Testis (tissue), 2 donors: Measurements from ENCODE around the gene AFAP1.

Experiments used
- POLR2A ChIP-seq: fragments of 450-650 bp; IDR thresholded peaks from one replicate; pipeline ENCODE4 v1.6.1; 2017; ENCODE audit warnings: antibody characterized with exemption, mild to moderate bottlenecking, moderate library complexity
- TF ChIP-seq, protein P1 (sequence below), 3 experiments: fragments of 450-650 bp in 2 of 3; fragments of 200-600 bp in 1 of 3; sonication (generic) in 1 of 3; IDR thresholded peaks; one replicate each; pipeline ENCODE4 v1.5.1; 2016 to 2019; ENCODE audit warnings: antibody characterized with exemption in 3 of 3, mild to moderate bottlenecking in 2 of 3, moderate library complexity in 1 of 3

DNA sequence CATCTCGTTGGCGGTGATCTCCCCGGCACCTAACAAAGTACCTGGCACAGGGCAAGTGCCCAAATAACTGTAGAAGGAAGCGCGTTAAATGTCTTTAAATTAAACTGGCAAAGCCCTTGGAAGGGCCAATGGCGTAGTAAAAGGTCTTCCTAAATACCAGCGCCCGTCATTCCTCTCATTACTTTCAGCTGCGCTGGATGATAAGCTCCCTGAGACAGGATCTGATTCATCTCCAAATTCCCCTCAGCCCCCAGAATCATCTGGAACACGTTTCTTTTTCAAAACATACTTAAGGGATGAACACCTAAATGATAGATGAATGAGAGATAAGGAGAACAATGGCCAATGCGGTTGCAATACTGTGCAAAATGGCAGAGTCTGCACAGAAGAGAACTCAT is 95.1 kb downstream of the AFAP1 start:
- TF ChIP-seq, protein P1, sequence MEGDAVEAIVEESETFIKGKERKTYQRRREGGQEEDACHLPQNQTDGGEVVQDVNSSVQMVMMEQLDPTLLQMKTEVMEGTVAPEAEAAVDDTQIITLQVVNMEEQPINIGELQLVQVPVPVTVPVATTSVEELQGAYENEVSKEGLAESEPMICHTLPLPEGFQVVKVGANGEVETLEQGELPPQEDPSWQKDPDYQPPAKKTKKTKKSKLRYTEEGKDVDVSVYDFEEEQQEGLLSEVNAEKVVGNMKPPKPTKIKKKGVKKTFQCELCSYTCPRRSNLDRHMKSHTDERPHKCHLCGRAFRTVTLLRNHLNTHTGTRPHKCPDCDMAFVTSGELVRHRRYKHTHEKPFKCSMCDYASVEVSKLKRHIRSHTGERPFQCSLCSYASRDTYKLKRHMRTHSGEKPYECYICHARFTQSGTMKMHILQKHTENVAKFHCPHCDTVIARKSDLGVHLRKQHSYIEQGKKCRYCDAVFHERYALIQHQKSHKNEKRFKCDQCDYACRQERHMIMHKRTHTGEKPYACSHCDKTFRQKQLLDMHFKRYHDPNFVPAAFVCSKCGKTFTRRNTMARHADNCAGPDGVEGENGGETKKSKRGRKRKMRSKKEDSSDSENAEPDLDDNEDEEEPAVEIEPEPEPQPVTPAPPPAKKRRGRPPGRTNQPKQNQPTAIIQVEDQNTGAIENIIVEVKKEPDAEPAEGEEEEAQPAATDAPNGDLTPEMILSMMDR (IDR thresholded peaks at IDR 0.05): no peak
- no peak for TF ChIP-seq POLR2A
